ENCODE results near the gene OSBPL8. TPM values are rescaled to one million over a fixed set of nuclear protein-coding genes. Genes with fewer than 3 reads are reported as not detected.

OSBPL8 gene
- total RNA-seq, 4 donors from 2014 or later: 65.8 to 73.5 (median 66.7) TPM

- WGBS, 2 donors (ENCODE audit: low coverage in 1 of 2): 66 to 93% methylated on average over 3 of the region's 3 CpGs
- no peak for ATAC-seq
- no peaks in the 10 kb centered on the region for H3K4me1 ChIP-seq
- H3K36me3 ChIP-seq: no peaks in the 10 kb centered on the region
- H3K27ac ChIP-seq: no peak overlapping the region
- H3K4me3 ChIP-seq: no peak overlapping the region
- no peak for TF ChIP-seq POLR2AphosphoS5 (IDR thresholded peaks at IDR 0.05)
- TF ChIP-seq, protein P1, sequence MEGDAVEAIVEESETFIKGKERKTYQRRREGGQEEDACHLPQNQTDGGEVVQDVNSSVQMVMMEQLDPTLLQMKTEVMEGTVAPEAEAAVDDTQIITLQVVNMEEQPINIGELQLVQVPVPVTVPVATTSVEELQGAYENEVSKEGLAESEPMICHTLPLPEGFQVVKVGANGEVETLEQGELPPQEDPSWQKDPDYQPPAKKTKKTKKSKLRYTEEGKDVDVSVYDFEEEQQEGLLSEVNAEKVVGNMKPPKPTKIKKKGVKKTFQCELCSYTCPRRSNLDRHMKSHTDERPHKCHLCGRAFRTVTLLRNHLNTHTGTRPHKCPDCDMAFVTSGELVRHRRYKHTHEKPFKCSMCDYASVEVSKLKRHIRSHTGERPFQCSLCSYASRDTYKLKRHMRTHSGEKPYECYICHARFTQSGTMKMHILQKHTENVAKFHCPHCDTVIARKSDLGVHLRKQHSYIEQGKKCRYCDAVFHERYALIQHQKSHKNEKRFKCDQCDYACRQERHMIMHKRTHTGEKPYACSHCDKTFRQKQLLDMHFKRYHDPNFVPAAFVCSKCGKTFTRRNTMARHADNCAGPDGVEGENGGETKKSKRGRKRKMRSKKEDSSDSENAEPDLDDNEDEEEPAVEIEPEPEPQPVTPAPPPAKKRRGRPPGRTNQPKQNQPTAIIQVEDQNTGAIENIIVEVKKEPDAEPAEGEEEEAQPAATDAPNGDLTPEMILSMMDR (IDR thresholded peaks at IDR 0.05): no peak
- TF ChIP-seq EP300 (IDR thresholded peaks at IDR 0.05): no peak
- no peak for TF ChIP-seq POLR2A (IDR thresholded peaks at IDR 0.05)
- no peaks in the 10 kb centered on the region for H3K9me3 ChIP-seq
- H3K27me3 ChIP-seq: no peaks in the 10 kb centered on the region
Measured at GRCh38 chr12:76311796-76312195, 247.8 kb downstream of the OSBPL8 start.

GRCh38 chr12:76310110-76310509, 249.5 kb downstream of the OSBPL8 start:
- Histone ChIP-seq H3K27me3 (no peaks in the 10 kb centered on the region), H3K36me3 (no peaks in the 10 kb centered on the region), H3K9me3 (no peaks in the 10 kb centered on the region), H3K4me1 (no peaks in the 10 kb centered on the region), H3K4me3 (no peak overlapping the region), H3K27ac (no peak overlapping the region)
- TF ChIP-seq POLR2AphosphoS5 (IDR thresholded peaks at IDR 0.05): no peak
- TF ChIP-seq EP300 (IDR thresholded peaks at IDR 0.05): no peak
- TF ChIP-seq POLR2A (IDR thresholded peaks at IDR 0.05): no peak
- TF ChIP-seq, protein P1 (IDR thresholded peaks at IDR 0.05): no peak
- no peak for ATAC-seq

DNA sequence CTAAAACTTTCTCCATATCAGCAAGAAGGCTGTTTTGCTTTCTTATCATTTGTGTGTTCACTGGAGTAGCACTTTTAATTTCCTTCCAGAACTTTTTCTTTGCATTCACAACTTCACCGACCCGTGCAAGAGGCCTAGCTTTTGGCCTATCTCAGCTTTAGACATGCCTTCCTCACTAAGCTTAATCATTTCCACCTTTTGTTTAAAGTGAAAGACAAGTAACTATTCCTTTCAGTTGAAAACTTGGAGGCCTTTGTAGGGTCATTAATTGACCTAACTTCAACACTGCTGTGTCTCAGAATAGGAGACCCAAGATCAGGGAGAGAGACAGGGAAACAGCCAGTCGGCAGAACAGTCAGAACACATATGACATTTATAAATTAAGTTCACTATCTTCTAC, 250.7 kb downstream of the OSBPL8 start:
- H3K27me3 ChIP-seq: no peaks in the 10 kb centered on the region
- no peak overlapping the region for H3K4me3 ChIP-seq
- no peaks in the 10 kb centered on the region for H3K36me3 ChIP-seq
- WGBS, 2 donors (ENCODE audit: low coverage in 1 of 2): 38 to 57% methylated on average over 3 of the region's 3 CpGs
- TF ChIP-seq EP300 (IDR thresholded peaks at IDR 0.05) (no peak), POLR2AphosphoS5 (IDR thresholded peaks at IDR 0.05) (no peak), POLR2A (IDR thresholded peaks at IDR 0.05) (no peak)
- TF ChIP-seq, protein P1 (IDR thresholded peaks at IDR 0.05): no peak
- H3K27ac ChIP-seq: no peak overlapping the region
- H3K9me3 ChIP-seq: no peaks in the 10 kb centered on the region
- no peak for ATAC-seq
- H3K4me1 ChIP-seq: no peaks in the 10 kb centered on the region

GRCh38 chr12:76307083-76307482, 252.5 kb downstream of the OSBPL8 start:
- H3K4me3 ChIP-seq: no peak overlapping the region
- no peaks in the 10 kb centered on the region for H3K4me1 ChIP-seq

DNA sequence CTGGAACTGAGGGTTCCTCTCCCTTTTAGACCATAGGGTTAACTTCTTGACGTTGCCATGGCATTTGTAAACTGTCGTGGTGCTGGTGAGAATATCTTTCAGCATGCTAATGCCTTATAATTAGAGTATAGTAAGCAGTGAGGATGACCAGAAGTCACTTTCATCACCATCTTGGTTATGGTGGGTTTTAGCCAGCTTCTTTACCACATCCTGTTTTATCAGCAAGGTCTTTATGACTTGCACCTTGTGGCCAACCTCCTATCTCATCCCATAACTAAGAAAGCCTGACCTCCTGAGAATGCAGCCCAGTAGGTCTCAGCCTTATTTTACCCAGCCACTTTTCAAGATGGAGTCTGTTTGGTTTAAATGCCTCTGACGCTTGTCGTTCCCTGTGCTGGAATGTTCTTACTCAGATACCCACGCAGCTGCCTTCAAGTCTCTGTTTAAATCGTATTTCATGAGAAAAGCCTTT, 255.5 kb downstream of the OSBPL8 start:
- WGBS, 2 donors (ENCODE audit: low coverage in 1 of 2): 81 to 91% methylated on average over 6 of the region's 6 CpGs
- no peaks in the 10 kb centered on the region for H3K4me1 ChIP-seq
- no peak for TF ChIP-seq POLR2A (IDR thresholded peaks at IDR 0.05)
- no peak for TF ChIP-seq POLR2AphosphoS5 (IDR thresholded peaks at IDR 0.05)
- TF ChIP-seq, protein P1 (IDR thresholded peaks at IDR 0.05): no peak
- no peak for TF ChIP-seq EP300 (IDR thresholded peaks at IDR 0.05)
- H3K27ac ChIP-seq: no peak overlapping the region
- H3K36me3 ChIP-seq: no peaks in the 10 kb centered on the region
- no peak for ATAC-seq
- H3K4me3 ChIP-seq: no peak overlapping the region
- H3K27me3 ChIP-seq: no peaks in the 10 kb centered on the region
- H3K9me3 ChIP-seq: no peaks in the 10 kb centered on the region

More at GRCh38 chr12:76307083-76307482, 252.5 kb downstream of the OSBPL8 start:
- ATAC-seq: no peak
- Histone ChIP-seq H3K27me3 (no peaks in the 10 kb centered on the region), H3K9me3 (no peaks in the 10 kb centered on the region), H3K27ac (no peak overlapping the region), H3K36me3 (no peaks in the 10 kb centered on the region)
- TF ChIP-seq EP300 (IDR thresholded peaks at IDR 0.05) (no peak), POLR2AphosphoS5 (IDR thresholded peaks at IDR 0.05) (no peak), POLR2A (IDR thresholded peaks at IDR 0.05) (no peak)
- TF ChIP-seq, protein P1 (IDR thresholded peaks at IDR 0.05): no peak
- 94 to 100% methylated on average over 1 of the region's 1 CpG for WGBS, 2 donors (ENCODE audit: low coverage in 1 of 2)
